Ascending aorta (tissue), 2 donors: Measurements from ENCODE around the gene ADAMTS16. TPM values are rescaled to one million over a fixed set of nuclear protein-coding genes. Genes with fewer than 3 reads are reported as not detected.

Experiments used
- DNase-seq, 2 donors: peaks; one replicate each; pipeline ENCODE4 v3.0.0-alpha.2; 2019; ENCODE audit warnings: low spot score in 2 of 2
- H3K27ac ChIP-seq, 2 donors: fragments of 200-600 bp; sonication (generic); one replicate each; pipeline ENCODE4 v1.5.1; 2016 to 2017; ENCODE audit warnings: mild to moderate bottlenecking in 1 of 2
- H3K27me3 ChIP-seq: fragments of 200-600 bp; sonication (generic); one replicate; pipeline ENCODE4 v1.5.1; 2017
- H3K36me3 ChIP-seq, 2 donors: fragments of 200-600 bp; sonication (generic); one replicate each; pipeline ENCODE4 v1.5.1; 2016
- H3K4me1 ChIP-seq, 2 donors: fragments of 200-600 bp; sonication (generic); one replicate each; pipeline ENCODE4 v1.5.1; 2016 to 2017; ENCODE audit warnings: mild to moderate bottlenecking in 1 of 2
- H3K4me3 ChIP-seq, 2 donors: fragments of 200-600 bp; sonication (generic); one replicate each; pipeline ENCODE4 v1.5.1; 2016 to 2017; ENCODE audit warnings: mild to moderate bottlenecking in 1 of 2
- H3K9me3 ChIP-seq, 2 donors: fragments of 200-600 bp; sonication (generic); one replicate each; pipeline ENCODE4 v1.5.1; 2016
- intact Hi-C: fragments of 100-400 bp; cut with DNase I; formaldehyde crosslinking; loops from one replicate; pipeline ENCODE4 v1.15.1; 2023
- total RNA-seq: library from RNA; depleted of rRNA; stranded (reverse); fragments of >200 nt; gene quantifications from one replicate; pipeline ENCODE4 v1.1.0, GENCODE V29; 2016
- TF ChIP-seq, protein P1 (sequence below), 3 experiments: fragments of 200-600 bp in 2 of 3; fragments of 450-650 bp in 1 of 3; sonication (generic) in 2 of 3; IDR thresholded peaks; one replicate each; pipeline ENCODE4 v1.5.1; 2016 to 2019; ENCODE audit warnings: antibody characterized with exemption in 3 of 3, mild to moderate bottlenecking in 1 of 3, moderate library complexity in 1 of 3

Gene ADAMTS16
- total RNA-seq, 1 donor from 2014 or later = 1.6 TPM

DNA sequence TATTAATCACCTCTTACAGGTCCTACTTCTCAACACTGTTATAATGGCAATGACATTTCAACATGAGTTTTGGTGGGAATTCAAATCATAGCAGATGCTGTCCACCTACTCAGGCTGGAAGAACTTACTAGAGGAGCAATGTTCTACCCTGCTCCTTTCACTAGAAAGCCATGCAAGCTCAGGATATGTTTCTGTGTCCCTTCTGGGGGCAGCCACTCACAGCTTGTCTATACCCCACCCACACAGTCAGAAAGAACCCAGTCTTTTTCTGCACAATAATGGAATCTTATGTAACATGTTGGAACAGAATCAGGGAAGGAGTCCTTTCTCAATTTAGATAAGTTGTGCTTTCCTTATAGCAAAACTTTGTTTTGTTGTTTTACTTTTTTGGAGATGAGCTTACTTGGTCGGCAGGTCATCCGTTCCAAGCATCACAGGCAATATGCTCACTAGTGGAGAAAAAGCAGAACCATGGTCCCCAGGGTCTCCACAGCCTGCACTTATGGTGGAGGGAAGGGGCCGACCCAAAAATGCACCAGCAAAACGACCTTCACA lies 229.0 kb downstream of the ADAMTS16 start:
- DNase-seq = no peak
- no peaks in the 10 kb centered on the region for H3K4me1 ChIP-seq
- H3K27ac ChIP-seq = no peak overlapping the region
- intact Hi-C loops = no loop called here
- H3K9me3 ChIP-seq = no peaks in the 10 kb centered on the region
- no peaks in the 10 kb centered on the region for H3K36me3 ChIP-seq
- no peaks in the 10 kb centered on the region for H3K27me3 ChIP-seq
- no peak overlapping the region for H3K4me3 ChIP-seq
- TF ChIP-seq, protein P1, sequence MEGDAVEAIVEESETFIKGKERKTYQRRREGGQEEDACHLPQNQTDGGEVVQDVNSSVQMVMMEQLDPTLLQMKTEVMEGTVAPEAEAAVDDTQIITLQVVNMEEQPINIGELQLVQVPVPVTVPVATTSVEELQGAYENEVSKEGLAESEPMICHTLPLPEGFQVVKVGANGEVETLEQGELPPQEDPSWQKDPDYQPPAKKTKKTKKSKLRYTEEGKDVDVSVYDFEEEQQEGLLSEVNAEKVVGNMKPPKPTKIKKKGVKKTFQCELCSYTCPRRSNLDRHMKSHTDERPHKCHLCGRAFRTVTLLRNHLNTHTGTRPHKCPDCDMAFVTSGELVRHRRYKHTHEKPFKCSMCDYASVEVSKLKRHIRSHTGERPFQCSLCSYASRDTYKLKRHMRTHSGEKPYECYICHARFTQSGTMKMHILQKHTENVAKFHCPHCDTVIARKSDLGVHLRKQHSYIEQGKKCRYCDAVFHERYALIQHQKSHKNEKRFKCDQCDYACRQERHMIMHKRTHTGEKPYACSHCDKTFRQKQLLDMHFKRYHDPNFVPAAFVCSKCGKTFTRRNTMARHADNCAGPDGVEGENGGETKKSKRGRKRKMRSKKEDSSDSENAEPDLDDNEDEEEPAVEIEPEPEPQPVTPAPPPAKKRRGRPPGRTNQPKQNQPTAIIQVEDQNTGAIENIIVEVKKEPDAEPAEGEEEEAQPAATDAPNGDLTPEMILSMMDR (IDR thresholded peaks at IDR 0.05) = no peak
